GM23338 (cell line): ENCODE results near the gene SRGAP1. TPM values are rescaled to one million over a fixed set of nuclear protein-coding genes. Genes with fewer than 3 reads are reported as not detected.

ENCODE experiments used
- ATAC-seq: fragments of 200-7000 bp; cut with Tn5 transposase; 3 replicates; pipeline ENCODE4 v1.9.1; 2020
- DNase-seq: peaks from one replicate; pipeline ENCODE4 v3.0.0-alpha.2; 2015; ENCODE audit warnings: low spot score
- H2AFZ ChIP-seq: fragments of 200-600 bp; sonication (generic); 2 replicates; pipeline ENCODE4 v1.8.0; 2016; ENCODE audit warnings: antibody characterized with exemption, mild to moderate bottlenecking, moderate library complexity
- H3F3A ChIP-seq: fragments of 200-600 bp; sonication (generic); replicated peaks from 2 replicates; pipeline ENCODE4 v1.8.0; 2017; ENCODE audit warnings: antibody characterized with exemption, mixed run types, low read depth
- H3K27ac ChIP-seq: fragments of 200-600 bp; sonication (generic); 2 replicates; pipeline ENCODE4 v1.6.1; 2016; ENCODE audit warnings: low read depth
- H3K27me3 ChIP-seq: fragments of 200-600 bp; sonication (generic); 2 replicates; pipeline ENCODE4 v1.8.0; 2016; ENCODE audit warnings: mild to moderate bottlenecking, mixed run types, moderate library complexity; ENCODE audit not compliant: insufficient read depth
- H3K36me3 ChIP-seq: fragments of 200-600 bp; sonication (generic); 2 replicates; pipeline ENCODE4 v1.8.0; 2016; ENCODE audit warnings: mild to moderate bottlenecking; ENCODE audit not compliant: insufficient read depth
- H3K4me1 ChIP-seq: fragments of 200-600 bp; sonication (generic); 2 replicates; pipeline ENCODE4 v1.8.0; 2016; ENCODE audit warnings: mild to moderate bottlenecking, moderate library complexity; ENCODE audit not compliant: insufficient read depth
- H3K4me2 ChIP-seq: fragments of 200-600 bp; sonication (generic); 2 replicates; pipeline ENCODE4 v1.7.1; 2017; ENCODE audit warnings: mixed run types
- H3K4me3 ChIP-seq: fragments of 200-600 bp; sonication (generic); 2 replicates; pipeline ENCODE4 v1.6.1; 2016; ENCODE audit warnings: mixed run types
- H3K79me2 ChIP-seq: fragments of 200-600 bp; sonication (generic); replicated peaks from 2 replicates; pipeline ENCODE4 v1.8.0; 2017; ENCODE audit warnings: mild to moderate bottlenecking; ENCODE audit not compliant: insufficient read depth
- H3K9me2 ChIP-seq: fragments of 200-600 bp; sonication (generic); 2 replicates; pipeline ENCODE4 v1.8.0; 2017; ENCODE audit not compliant: insufficient read depth
- H4K20me1 ChIP-seq: fragments of 200-600 bp; sonication (generic); replicated peaks from 2 replicates; pipeline ENCODE4 v1.8.0; 2017; ENCODE audit warnings: mild to moderate bottlenecking; ENCODE audit not compliant: insufficient read depth
- H3K27ac Mint-ChIP-seq: 2 replicates; pipeline ENCODE4 v1.8.0; 2020; ENCODE audit warnings: inconsistent platforms, mild to moderate bottlenecking, moderate library complexity, mixed read lengths
- H3K27me3 Mint-ChIP-seq: 3 replicates; pipeline ENCODE4 v1.8.0; 2022; ENCODE audit warnings: low read depth, mild to moderate bottlenecking, moderate library complexity, mixed read lengths, inconsistent platforms; ENCODE audit not compliant: insufficient read depth, poor library complexity
- H3K36me3 Mint-ChIP-seq: 3 replicates; pipeline ENCODE4 v1.8.0; 2021; ENCODE audit warnings: low read depth, mild to moderate bottlenecking, inconsistent platforms, moderate library complexity, mixed read lengths
- H3K4me1 Mint-ChIP-seq: 3 replicates; pipeline ENCODE4 v1.8.0; 2020; ENCODE audit warnings: mild to moderate bottlenecking, inconsistent platforms, mixed read lengths
- H3K4me3 Mint-ChIP-seq: 3 replicates; pipeline ENCODE4 v1.8.0; 2021; ENCODE audit warnings: moderate library complexity, mild to moderate bottlenecking, inconsistent platforms, mixed read lengths
- H3K9me3 Mint-ChIP-seq: 3 replicates; pipeline ENCODE4 v1.8.0; 2020; ENCODE audit warnings: moderate library complexity, mild to moderate bottlenecking, inconsistent platforms, mixed read lengths
- CREB1 ChIP-seq: fragments of 250-450 bp; sonication (Bioruptor Pico); IDR thresholded peaks from 2 replicates; pipeline ENCODE4 v1.5.0; 2020; ENCODE audit warnings: low read depth, mild to moderate bottlenecking, moderate library complexity
- EZH2phosphoT487 ChIP-seq: fragments of 200-600 bp; sonication (generic); IDR thresholded peaks from one replicate; pipeline ENCODE4 v1.8.1; 2018; ENCODE audit warnings: antibody characterized with exemption; ENCODE audit not compliant: unreplicated experiment
- POLR2AphosphoS5 ChIP-seq: IDR thresholded peaks from 2 replicates; pipeline ENCODE4 v1.6.1; 2016; ENCODE audit warnings: antibody characterized with exemption, low read depth
- STAT1 ChIP-seq: IDR thresholded peaks from one replicate; pipeline ENCODE4 v1.6.1; 2016; ENCODE audit warnings: antibody characterized with exemption; ENCODE audit not compliant: unreplicated experiment
- ZNF114 ChIP-seq: fragments of 250-450 bp; sonication (Bioruptor Pico); IDR thresholded peaks from 2 replicates; pipeline ENCODE4 v1.5.0; 2020; ENCODE audit warnings: mild to moderate bottlenecking, moderate library complexity
- ZNF331 ChIP-seq: fragments of 250-450 bp; sonication (Bioruptor Pico); IDR thresholded peaks from 2 replicates; pipeline ENCODE4 v1.5.0; 2020; ENCODE audit warnings: low read depth, mild to moderate bottlenecking, moderate library complexity
- polyA plus RNA-seq: library from polyadenylated mRNA; unstranded; fragments of >200 nt; fragmentation: Nextera tagmentation; extraction: Ambion mirVana; gene quantifications from 2 replicates; pipeline ENCODE4 v1.2.1, GENCODE V29; 2016
- total RNA-seq: library from RNA; depleted of rRNA; stranded (reverse); fragments of >200 nt; shearing (Covaris generic); gene quantifications from 2 replicates; pipeline ENCODE4 v1.2.3, GENCODE V29; 2014
- TF ChIP-seq, protein P1 (sequence below), 2 experiments: fragments of 200-600 bp in 1 of 2; sonication (generic) in 1 of 2; conservative IDR thresholded peaks; 2 replicates each; pipeline versions ENCODE4 v1.5.1 to v1.6.1; 2016 to 2017; ENCODE audit warnings: antibody characterized with exemption in 2 of 2, low read depth in 2 of 2, mild to moderate bottlenecking in 2 of 2, moderate library complexity in 1 of 2
- TF ChIP-seq, protein P2 (sequence below): IDR thresholded peaks from 2 replicates; pipeline ENCODE4 v1.6.1; 2016; ENCODE audit warnings: antibody characterized with exemption

SRGAP1 gene
- total and polyA plus RNA-seq, 2 experiments from 2014 or later = 6.1 to 8.1 TPM

DNA sequence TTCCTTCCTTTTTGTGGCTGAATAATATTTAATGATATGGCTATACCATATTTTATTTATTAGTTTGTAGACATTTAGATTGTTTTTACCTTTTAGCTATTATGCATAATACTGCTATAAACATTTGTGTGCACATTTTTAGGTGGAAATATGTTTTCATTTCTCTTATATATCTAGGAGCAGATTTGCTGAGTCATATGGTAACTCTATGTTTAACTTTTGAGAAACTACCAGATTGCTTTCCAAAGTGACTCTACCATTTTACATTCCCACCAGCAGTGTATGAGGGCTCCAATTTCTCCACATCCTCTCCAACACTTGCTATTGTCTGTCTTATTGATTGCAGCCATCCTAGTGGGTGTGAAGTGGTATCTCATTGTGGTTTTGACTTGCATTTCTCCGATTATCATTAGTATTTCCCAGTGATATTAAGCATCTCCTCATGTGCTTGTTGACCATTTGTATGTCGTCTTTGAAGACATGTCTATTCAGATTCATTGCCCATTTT lies 217.4 kb downstream of the SRGAP1 start (continued):
- TF ChIP-seq, protein P1, sequence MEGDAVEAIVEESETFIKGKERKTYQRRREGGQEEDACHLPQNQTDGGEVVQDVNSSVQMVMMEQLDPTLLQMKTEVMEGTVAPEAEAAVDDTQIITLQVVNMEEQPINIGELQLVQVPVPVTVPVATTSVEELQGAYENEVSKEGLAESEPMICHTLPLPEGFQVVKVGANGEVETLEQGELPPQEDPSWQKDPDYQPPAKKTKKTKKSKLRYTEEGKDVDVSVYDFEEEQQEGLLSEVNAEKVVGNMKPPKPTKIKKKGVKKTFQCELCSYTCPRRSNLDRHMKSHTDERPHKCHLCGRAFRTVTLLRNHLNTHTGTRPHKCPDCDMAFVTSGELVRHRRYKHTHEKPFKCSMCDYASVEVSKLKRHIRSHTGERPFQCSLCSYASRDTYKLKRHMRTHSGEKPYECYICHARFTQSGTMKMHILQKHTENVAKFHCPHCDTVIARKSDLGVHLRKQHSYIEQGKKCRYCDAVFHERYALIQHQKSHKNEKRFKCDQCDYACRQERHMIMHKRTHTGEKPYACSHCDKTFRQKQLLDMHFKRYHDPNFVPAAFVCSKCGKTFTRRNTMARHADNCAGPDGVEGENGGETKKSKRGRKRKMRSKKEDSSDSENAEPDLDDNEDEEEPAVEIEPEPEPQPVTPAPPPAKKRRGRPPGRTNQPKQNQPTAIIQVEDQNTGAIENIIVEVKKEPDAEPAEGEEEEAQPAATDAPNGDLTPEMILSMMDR (conservative IDR thresholded peaks at IDR 0.05; ENCODE audit: low read depth in 2 of 2) = no peak
- TF ChIP-seq STAT1 (no peak), POLR2AphosphoS5 (no peak), ZNF331 (CRISPR knock-in tag) (no peak), ZNF114 (no peak)
- TF ChIP-seq, protein P2, sequence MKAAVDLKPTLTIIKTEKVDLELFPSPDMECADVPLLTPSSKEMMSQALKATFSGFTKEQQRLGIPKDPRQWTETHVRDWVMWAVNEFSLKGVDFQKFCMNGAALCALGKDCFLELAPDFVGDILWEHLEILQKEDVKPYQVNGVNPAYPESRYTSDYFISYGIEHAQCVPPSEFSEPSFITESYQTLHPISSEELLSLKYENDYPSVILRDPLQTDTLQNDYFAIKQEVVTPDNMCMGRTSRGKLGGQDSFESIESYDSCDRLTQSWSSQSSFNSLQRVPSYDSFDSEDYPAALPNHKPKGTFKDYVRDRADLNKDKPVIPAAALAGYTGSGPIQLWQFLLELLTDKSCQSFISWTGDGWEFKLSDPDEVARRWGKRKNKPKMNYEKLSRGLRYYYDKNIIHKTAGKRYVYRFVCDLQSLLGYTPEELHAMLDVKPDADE = no peak

DNA sequence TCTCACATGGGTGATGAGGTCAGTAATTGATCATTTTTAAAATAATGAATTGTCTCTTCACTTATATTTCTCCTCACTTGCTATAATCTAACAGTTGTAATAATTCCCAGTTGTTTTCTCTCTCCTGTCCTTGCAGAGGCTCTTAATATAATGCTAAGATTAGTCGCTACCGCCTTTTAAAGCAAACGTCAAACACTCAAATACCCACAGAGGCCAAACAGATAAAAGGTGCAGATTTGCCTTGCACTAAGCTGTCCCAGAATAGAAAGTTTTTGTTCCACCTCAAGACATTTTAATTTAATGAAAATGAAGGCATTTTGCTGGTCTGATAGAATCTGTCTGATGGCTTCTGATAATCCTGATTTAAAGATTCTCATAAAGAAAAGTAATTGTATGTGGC lies 218.6 kb downstream of the SRGAP1 start:
- peaks cover 2% of the 10 kb centered on the region for H3K27me3 Mint-ChIP-seq

More for the DNA sequence above, 218.6 kb downstream of the SRGAP1 start:
- Histone ChIP-seq H3K4me2 (no peak overlapping the region), H3K79me2 (no peaks in the 10 kb centered on the region), H3K36me3 (no peaks in the 10 kb centered on the region), H3K4me3 (no peak overlapping the region), H2AFZ (no peak overlapping the region), H3K9me2 (no peaks in the 10 kb centered on the region), H3K27ac (no peak overlapping the region), H4K20me1 (no peaks in the 10 kb centered on the region), H3F3A (no peaks in the 10 kb centered on the region), H3K4me1 (peaks cover 11% of the 10 kb centered on the region; the same call in 1 of the 2 replicates), H3K27me3 (no peaks in the 10 kb centered on the region)
- Mint-ChIP-seq H3K9me3 (no peaks in the 10 kb centered on the region), H3K36me3 (0 out of 3 replicates have a peak, but pooled peaks cover 3% of the 10 kb centered on the region), H3K27ac (no peak overlapping the region), H3K4me3 (no peak overlapping the region), H3K4me1 (peaks cover 14% of the 10 kb centered on the region)
- no peak for ATAC-seq
- no peak for DNase-seq
- TF ChIP-seq CREB1 (CRISPR knock-in tag) = no peak
- TF ChIP-seq, protein P1 (conservative IDR thresholded peaks at IDR 0.05; ENCODE audit: low read depth in 2 of 2) = no peak
- no peak for TF ChIP-seq ZNF331 (CRISPR knock-in tag)
- TF ChIP-seq STAT1 = no peak
- TF ChIP-seq EZH2phosphoT487 = no peak
